Islet of Langerhans (tissue), 1 donor: ENCODE data around the gene STOM.
"Not testable (repeated sequence)": the region's sequence is repeated elsewhere in the genome, so short reads cannot be mapped to it uniquely, and the experiment has no call there.

ENCODE experiments used
- FAIRE-seq: peaks from one replicate; lab custom pipeline; 2011; peaks lifted over from hg19 to GRCh38; lab: Jason Lieb, UNC

The STOM gene

GRCh38 chr9:121300283-121301119, 69.5 kb downstream of the STOM start:
- FAIRE-seq = no peak

- FAIRE-seq = no peak
These were observed 70.4 kb downstream of the STOM start for GRCh38 chr9:121299467-121300282.

GRCh38 chr9:121298689-121299466, 71.2 kb downstream of the STOM start:
- no peak for FAIRE-seq

GRCh38 chr9:121298016-121298538, 72.0 kb downstream of the STOM start:
- no peak for FAIRE-seq

GRCh38 chr9:121297389-121297788, 72.7 kb downstream of the STOM start:
- no peak for FAIRE-seq

- no peak for FAIRE-seq
These were observed 73.6 kb downstream of the STOM start for GRCh38 chr9:121296213-121297127.

GRCh38 chr9:121295662-121296191, 74.3 kb downstream of the STOM start:
- no peak for FAIRE-seq

- FAIRE-seq = no peak
These were observed 75.0 kb downstream of the STOM start for GRCh38 chr9:121294866-121295661.

GRCh38 chr9:121294151-121294743, 75.8 kb downstream of the STOM start:
- no peak for FAIRE-seq

GRCh38 chr9:121292801-121293241, 77.2 kb downstream of the STOM start:
- no peak for FAIRE-seq

GRCh38 chr9:121292051-121292450, 78.0 kb downstream of the STOM start:
- FAIRE-seq = no peak

- FAIRE-seq = not testable (repeated sequence)
These were observed 78.5 kb downstream of the STOM start for GRCh38 chr9:121291536-121291935.

- no peak for FAIRE-seq
These were observed 80.2 kb downstream of the STOM start for GRCh38 chr9:121289772-121290370.

- no peak for FAIRE-seq
These were observed 80.9 kb downstream of the STOM start for GRCh38 chr9:121289026-121289771.
